Nucleus accumbens (tissue), 56 donors: ENCODE data around the gene ENTPD6.

Source experiments
- DNase-seq, 56 donors: peaks; one replicate each; lab custom pipeline; 2025; lab: John Stamatoyannopoulos, UW

The ENTPD6 gene

GRCh38 chr20:25207149-25207959 lies 11.8 kb downstream of the ENTPD6 start:
- no peak for DNase-seq

- DNase-seq = no peak
These were observed 12.5 kb downstream of the ENTPD6 start for GRCh38 chr20:25207960-25208534.

DNA sequence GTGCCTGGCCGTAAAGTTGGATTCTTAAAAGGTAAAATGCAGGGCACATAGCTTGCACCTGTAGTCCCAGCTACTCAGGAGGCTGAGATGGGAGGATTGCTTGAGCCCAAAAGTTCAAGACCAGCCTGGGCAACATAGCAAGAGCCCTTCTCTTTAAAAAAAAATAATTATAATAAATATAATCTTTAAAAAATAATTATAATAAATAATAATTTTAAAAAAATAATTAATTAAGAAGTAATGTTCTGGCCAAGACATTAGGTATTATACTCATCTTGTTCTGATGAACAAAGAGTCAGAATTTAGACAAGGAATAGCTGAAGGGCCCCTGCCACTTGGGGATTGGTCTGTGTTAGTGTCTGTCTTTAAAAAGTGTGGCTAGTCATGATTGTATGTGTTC lies 13.9 kb downstream of the ENTPD6 start:
- no peak for DNase-seq

DNA sequence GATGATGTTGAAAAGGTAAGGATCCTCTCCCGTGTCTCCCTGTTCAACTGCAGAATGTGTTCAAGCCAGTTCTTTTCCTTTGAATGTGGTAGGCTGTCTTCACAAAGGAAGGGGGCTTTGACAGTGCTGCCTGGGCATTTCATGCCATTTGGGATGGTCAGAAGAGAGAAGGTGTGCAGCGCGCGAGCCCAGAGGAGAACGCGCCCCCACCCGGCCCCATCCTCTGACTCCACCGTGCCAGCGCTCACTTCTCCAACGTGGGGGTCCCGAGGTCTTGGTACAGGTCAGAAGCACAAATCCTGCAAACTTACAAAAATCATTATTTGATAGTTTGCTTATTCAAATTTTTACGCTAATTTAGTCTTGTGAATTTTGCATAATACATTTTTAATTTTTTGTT lies 14.4 kb downstream of the ENTPD6 start:
- no peak for DNase-seq

GRCh38 chr20:25211273-25211672 lies 15.8 kb downstream of the ENTPD6 start:
- DNase-seq = no peak

GRCh38 chr20:25212242-25212641 lies 16.7 kb downstream of the ENTPD6 start:
- no peak for DNase-seq

GRCh38 chr20:25213566-25214425 lies 18.3 kb downstream of the ENTPD6 start:
- no peak for DNase-seq

- DNase-seq = no peak
These were observed 18.9 kb downstream of the ENTPD6 start for GRCh38 chr20:25214426-25214790.

DNA sequence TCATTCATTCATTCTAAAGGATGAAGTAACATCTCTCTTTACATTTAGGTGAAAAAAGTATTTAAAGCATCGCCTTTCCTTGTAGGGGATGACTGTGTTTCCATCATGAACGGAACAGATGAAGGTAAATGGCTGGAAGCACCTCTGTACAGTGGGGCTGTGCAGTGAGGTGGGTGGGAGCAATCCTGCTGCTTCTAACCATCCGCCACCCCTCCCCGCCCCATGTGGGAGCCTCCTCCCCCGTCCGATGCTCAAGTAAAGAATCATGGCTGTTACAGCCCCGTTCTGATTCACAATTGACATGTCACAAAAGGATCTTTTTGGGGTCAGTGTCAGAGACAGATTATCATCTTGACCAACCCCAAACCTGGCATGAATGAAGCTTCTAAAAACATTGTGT lies 19.3 kb downstream of the ENTPD6 start:
- DNase-seq = peak in 7 of 56 donors; percentile 18 to 45 (median 41)

DNA sequence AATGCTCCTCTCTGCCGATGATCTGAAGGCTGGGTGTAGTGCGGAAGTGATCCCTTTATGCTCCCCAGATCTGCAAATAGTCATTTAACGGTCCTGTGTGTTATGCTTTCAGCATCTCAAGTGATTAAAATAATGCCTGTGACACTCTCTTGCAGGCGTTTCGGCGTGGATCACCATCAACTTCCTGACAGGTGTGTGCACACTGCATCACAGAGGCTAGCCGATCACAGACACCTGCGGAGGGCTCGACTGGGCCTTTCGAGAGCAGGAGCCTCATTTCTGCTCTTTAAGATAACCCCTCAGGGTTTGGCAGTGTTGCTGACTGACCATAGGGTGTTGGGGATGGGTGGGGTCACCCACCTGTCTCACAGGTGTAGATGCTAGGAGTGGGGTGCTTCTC lies 20.0 kb downstream of the ENTPD6 start:
- DNase-seq = peak in 1 of 56 donors; percentile 25

DNA sequence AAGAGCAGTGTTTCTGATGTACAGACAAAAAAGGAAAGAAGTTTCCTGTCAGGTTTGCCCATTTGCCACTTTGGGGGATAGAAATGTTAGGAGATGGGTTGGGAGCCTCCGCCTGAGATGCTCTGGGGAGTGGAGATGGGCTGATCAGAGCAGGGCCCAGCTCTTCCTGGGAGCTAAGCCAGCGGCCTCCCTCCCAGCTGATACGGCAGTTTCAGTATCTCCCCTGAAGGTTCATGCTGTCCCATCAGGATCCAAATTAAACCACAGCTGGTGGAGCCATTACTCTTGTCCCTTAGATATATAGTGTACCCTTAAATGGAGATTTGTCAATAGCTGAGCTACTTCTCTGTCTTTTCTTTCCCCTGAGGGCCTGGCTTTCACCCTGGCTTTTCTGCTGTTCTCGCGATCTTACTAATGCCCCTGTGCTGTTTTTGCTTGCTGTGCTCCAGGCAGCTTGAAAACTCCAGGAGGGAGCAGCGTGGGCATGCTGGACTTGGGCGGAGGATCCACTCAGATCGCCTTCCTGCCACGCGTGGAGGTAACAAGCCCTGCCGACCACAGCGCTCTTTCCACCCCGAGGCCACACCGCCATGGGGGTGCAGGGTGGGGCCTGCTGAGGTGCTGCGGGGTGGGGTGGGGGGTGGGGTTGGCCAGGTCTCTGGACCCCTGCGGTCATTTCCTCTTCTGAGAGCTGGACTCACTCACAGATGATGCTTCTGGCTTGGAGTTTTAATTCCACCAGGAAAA lies 20.9 kb downstream of the ENTPD6 start:
- DNase-seq = no peak

DNA sequence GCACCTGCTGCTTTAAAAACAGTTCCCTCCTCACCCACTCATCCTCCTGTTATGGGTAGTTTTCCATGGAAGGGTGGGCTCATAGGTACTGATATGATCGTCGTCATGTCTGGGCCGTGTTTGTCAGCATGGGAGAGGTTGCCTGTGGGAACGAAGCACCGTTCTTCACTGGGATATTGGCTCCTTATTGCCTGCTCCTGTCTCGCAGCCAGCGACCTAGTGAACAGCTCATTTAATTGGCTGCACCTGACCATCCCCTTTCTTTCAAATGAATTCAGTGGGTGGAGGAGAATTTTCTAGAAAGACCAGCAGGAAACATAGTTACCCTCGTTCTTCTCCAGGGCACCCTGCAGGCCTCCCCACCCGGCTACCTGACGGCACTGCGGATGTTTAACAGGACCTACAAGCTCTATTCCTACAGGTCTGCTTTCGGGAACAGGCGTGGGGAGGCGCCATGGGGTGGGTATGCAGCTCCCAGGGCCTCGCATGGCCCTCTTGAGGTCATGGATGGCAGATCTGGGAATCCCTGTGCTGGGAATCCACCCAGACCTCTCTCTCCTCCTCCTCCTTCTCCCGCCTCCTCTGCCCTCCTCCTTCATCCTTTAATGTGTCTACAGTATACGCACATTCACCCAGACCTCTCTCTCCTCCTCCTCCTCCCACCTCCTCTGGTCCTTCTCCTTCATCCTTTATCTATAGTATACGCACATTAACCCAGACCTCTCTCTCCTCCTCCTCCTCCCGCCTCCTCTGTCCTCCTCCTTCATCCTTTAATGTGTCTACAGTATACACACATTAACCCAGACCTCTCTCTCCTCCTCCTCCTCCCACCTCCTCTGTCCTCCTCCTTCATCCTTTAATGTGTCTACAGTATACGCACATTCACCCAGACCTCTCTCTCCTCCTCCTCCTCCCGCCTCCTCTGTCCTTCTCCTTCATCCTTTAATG lies 21.9 kb downstream of the ENTPD6 start:
- no peak for DNase-seq

DNA sequence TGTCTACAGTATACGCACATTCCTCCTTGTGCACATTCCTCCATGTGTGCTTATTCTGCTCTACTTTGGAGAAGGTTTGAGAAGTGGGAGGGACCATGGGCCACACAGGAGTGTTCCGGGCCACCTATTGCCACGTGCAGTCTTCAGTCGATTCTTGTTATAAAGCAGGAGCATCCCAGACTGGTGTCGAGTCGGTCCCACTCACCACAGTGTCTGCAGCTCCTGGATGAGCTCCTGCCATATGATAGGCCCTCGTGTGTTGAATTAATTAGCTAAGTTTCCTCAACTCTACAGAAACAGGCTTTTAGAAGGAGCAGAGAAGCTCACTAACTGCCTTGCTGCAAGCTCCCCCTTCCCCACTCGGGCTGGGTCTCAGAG lies 22.6 kb downstream of the ENTPD6 start:
- no peak for DNase-seq

- no peak for DNase-seq
These were observed 23.0 kb downstream of the ENTPD6 start for GRCh38 chr20:25218492-25218891.

GRCh38 chr20:25219365-25219764 lies 23.9 kb downstream of the ENTPD6 start:
- no peak for DNase-seq

DNA sequence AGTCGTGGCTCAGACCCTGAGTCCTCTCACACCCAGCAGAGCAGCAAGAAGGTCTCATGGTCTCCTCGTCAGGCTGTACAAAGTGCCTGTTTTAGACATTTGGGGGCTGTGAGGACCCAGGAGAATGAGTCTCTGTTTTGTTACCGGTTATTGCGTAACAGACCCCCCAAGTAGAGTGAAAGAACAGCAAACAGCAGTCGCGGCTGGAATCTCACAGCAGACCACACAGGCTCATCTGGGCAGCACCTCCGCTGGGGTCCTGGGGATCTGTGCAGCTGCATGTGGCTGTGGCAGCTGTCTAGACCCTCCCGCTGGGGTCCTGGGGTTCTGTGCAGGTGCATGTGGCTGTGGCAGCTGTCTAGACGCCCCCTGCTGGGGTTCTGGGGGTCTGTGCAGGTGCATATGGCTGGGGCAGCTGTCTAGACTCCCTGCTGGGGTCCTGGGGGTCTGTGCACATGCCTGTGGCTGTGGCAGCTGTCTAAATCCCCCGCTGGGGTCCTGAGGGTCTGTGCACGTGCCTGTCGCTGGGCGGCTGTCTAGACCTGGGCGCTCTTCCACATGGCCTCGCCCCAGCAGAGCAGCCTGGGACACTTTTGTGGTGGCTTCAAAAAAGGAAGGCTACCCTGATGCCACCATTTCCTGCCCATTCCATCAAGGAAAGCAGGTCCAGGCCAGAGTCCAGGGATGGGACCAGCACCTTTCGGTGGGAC lies 24.7 kb downstream of the ENTPD6 start:
- DNase-seq = no peak

GRCh38 chr20:25220810-25221591 lies 25.5 kb downstream of the ENTPD6 start:
- peak in 1 of 56 donors; percentile 28 for DNase-seq
